Measurements from ENCODE around the gene BRMS1.
A peak's percentile ranks its signal among the peaks of the same experiment; 100 is the strongest.
"Not testable (repeated sequence)": the region's sequence is repeated elsewhere in the genome, so short reads cannot be mapped to it uniquely, and the experiment has no call there.

Gene BRMS1

DNA sequence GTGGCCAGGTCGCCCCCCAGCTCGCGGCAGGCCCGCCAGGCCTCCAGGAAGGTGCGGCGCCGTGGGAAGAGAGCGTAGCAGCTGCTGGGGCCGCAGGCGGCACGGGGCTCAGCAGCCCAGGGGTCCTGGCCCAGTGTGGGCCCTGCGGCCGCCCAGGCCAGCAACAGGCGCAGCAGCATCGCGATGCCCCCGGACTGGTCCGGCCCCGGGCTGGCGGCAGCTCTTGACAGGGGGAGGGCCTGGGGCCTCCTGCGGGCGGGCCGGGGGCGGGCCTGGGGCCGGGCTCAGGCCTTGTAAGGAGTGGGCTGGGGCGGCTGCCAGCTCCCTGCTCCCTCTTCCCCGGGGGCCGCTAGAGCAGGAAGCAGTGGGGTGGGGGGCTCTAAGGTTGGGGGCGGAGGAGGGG is 28.1 kb downstream of the BRMS1 start, which contains the start of gene CD248:
Gene CD248, minus strand, starts transcription at position 196 of the 403 bp plus-strand sequence. Its CDS starts 17 bp downstream, at position 179.
- H3K9me3 Mint-ChIP-seq: peaks cover 10% of the 10 kb centered on the region
- peaks cover 9% of the 10 kb centered on the region for H3K27me3 Mint-ChIP-seq
- CTCF ChIA-PET: interaction anchor here (0.9 kb wide), 1 partner anchor 28 kb away, joined by 3 read pairs; the partner anchor contains the start of gene BRMS1
- H3K4me3 Mint-ChIP-seq: peak within 1 kb of the TSS; percentile 68
- peak within 1 kb of the TSS; percentile 98 for H3K27ac Mint-ChIP-seq
- DNase-seq: peak; percentile 46
- peaks cover 22% of the 10 kb centered on the region for H3K36me3 Mint-ChIP-seq
- H3K4me1 Mint-ChIP-seq: peaks cover 74% of the 10 kb centered on the region

DNA sequence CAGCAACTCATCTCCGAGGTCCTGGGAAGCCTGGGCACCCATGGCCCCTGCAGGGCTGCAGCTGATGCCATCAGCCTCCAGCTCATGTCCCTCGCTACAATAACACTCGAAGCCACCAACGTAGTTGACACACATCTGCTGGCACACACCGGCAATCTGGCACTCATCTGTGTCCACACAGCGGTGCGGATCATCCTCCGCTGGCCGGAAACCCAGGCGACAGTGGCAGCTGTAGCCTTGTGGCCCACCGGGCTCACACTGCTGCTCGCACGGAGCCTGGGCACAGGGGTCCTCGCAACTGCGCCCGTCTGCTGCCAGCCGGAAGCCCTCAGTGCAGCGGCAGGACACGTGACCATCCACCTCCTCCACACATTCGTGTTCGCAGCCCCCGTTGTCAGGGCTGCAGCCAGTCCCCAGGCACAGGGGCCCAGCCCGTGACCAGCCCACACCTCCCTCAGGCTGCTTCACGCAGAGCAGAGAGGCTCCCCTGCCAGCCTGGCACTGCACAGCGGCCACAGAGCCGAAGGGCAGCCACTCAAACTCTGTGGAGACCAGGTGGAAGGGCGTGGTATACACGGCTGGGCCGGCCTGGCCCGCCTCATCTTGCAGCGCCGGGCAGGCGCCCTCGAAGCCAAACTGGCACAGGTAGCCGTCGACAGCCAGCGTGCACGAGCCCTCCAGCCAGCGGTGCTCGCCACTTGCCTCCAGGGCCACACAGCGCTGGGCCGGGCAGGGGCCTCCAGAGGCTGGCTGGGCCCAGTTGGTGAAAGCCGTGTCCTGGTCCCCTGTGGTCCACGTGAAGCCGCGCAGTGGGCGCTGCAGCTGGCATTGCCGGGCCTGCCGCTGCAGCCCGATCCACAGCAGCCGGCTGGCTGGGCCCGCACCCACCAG is 28.7 kb downstream of the BRMS1 start:
- Mint-ChIP-seq H3K27me3 (peaks cover 9% of the 10 kb centered on the region), H3K4me1 (peaks cover 75% of the 10 kb centered on the region), H3K36me3 (peaks cover 22% of the 10 kb centered on the region), H3K9me3 (peaks cover 10% of the 10 kb centered on the region), H3K27ac (peak overlapping the region; percentile 64), H3K4me3 (peak overlapping the region; percentile 26)
- CTCF ChIA-PET: interaction anchor here (0.8 to 0.9 kb wide), 2 partner anchors 8 to 28 kb away, joined by 3 read pairs; partner anchors contain the start of gene BRMS1
- no peak for DNase-seq

DNA sequence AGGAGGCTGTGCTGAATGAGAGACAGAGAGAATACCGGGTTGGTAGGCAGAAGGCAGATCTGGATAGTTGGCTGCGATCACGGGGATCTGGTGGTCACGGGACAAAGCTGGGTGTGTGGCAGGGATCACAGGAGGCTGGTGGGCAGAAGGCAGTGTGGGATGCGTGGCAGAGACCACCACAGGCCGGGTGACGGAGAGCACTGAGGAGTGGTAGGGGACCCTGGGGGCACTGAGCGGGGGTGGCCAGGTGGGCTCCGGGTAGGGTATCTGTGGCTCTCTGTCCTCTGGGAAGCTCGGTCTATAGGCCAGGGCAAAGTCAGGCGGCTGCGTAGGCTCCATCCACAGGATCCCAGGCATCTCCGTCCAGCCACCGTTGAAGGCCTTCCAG is 29.4 kb downstream of the BRMS1 start:
- Mint-ChIP-seq H3K27me3 (peaks cover 9% of the 10 kb centered on the region), H3K4me1 (peaks cover 73% of the 10 kb centered on the region), H3K4me3 (peak overlapping the region; percentile 45), H3K36me3 (peaks cover 21% of the 10 kb centered on the region), H3K27ac (peak overlapping the region; percentile 74), H3K9me3 (peaks cover 10% of the 10 kb centered on the region)
- CTCF ChIA-PET: interaction anchor here (0.8 kb wide), 1 partner anchor 9 kb away, joined by 3 read pairs; no protein-coding TSS in a partner anchor
- DNase-seq: no peak

DNA sequence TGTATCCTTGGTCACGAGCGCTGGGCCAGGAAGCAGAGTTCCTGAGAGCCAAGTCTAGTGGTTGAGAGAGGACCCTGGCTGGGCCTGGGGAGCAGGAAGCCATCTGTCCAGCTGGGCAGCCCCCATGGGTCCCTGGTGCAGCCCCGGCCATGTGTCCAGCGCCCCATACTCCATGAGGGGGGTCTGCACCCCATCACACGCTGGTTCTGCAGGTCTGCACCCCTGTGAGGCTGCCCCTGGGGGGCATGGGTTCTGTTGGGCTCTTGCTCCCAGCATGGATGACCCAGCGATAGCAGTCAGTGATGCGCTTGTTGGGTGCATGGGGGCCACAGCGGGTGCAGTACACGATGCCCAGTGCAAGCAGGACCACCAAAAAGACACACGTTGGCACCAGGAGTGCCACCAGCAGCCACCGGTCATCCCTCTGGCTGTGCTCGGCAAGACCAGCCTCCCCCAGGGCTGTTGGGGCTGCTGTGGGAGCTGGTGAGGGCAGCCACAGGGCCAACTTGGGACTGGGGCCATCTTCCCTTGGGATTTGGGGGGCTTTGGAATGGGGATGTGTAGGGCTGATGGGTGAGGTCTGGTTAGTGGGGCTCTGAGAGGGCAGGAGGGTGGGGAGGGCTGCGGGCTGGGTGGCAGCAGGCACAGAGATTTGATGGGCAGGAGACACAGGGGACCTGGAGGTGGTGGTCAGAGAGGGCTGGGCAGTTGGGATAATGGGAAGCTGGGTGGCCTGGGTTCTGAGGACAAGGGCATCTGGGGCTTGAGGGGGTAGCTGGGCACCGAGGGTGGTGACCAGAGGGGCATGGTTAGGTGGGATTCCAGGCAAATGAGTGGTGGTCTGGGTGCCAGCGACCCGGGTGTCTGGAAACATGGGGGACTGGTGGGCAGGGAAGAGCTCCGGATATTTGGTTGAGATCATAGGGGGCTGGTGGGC is 30.1 kb downstream of the BRMS1 start:
- peaks cover 15% of the 10 kb centered on the region for H3K36me3 Mint-ChIP-seq
- no peak for DNase-seq
- H3K27me3 Mint-ChIP-seq: peaks cover 12% of the 10 kb centered on the region
- peak overlapping the region; percentile 100 for H3K27ac Mint-ChIP-seq
- CTCF ChIA-PET: interaction anchor here (0.8 kb wide), 1 partner anchor 9 kb away, joined by 3 read pairs; no protein-coding TSS in a partner anchor
- H3K4me3 Mint-ChIP-seq: peak overlapping the region; percentile 85
- H3K9me3 Mint-ChIP-seq: peaks cover 4% of the 10 kb centered on the region
- H3K4me1 Mint-ChIP-seq: peaks cover 67% of the 10 kb centered on the region

DNA sequence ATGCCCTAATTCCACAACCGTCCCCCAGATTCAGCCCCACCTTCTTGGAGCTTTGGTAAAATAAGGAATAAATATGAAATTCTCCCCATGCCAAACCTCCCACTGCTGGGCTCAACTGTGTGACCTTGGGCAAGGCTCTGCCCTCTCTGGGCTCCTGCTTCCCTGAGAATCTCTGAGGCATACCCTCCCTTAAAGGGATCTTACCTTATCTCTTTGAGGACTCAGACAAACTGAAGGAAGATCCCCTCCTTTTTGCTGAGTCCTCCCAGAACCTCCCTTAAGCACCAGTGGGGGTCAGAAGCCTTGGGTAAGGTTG is 30.8 kb downstream of the BRMS1 start:
- peaks cover 15% of the 10 kb centered on the region for H3K27me3 Mint-ChIP-seq
- H3K27ac Mint-ChIP-seq: peak overlapping the region; percentile 100
- CTCF ChIA-PET: interaction anchor here (6.6 kb wide), 1 partner anchor 74 kb away, joined by 80 read pairs; no protein-coding TSS in a partner anchor
- peak overlapping the region; percentile 85 for H3K4me3 Mint-ChIP-seq
- H3K9me3 Mint-ChIP-seq: peaks cover 1% of the 10 kb centered on the region
- H3K4me1 Mint-ChIP-seq: peaks cover 60% of the 10 kb centered on the region
- DNase-seq: no peak
- H3K36me3 Mint-ChIP-seq: peaks cover 11% of the 10 kb centered on the region

DNA sequence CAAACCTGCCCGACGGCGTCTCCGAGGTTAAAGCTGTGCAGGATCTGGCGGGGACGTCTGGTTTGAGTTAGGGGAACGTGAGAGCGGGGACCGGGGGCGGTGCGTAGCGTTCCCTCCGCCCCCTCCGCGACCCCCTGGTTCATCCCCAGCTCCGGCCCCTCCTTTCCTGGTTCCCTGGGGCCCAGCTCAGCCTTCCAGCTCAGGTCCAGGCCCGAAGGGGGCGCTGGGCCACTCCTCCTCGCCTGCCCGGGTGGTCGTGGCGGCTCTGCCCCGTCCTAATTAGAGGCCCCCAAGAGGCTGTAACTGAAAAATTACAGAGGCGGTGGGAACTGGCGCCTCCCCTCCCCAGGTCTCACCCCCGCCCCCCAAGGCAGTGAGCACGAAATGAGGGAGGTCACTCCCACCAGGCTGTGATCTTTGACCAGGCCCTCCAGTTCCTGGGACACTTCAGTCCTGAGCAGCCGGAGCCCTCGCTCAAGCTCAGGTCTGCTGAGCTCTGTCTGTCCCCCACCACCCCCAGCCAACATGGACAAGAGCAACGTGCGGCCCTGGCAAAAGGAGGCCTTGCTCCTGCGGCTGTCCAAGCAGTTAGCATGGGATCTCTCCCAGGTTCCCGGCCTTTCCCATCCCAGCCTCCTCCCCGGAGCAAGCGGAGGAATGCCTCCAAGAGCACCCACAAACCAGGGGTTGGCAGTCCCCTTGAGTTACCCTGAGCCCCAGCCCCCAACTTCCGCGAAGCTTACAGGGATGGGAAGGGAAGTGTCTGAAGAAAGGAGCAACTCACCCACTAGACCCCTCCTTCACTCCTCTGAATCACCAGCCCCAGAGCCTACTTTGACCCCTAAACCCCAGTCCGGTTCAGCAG is 31.4 kb downstream of the BRMS1 start:
- CTCF ChIA-PET: interaction anchor here (1.1 to 6.6 kb wide), 6 partner anchors 13 to 74 kb away, joined by 9 to 80 read pairs (median 28); partner anchors contain the start of genes B4GAT1, BRMS1 and RIN1
- peaks cover 6% of the 10 kb centered on the region for H3K36me3 Mint-ChIP-seq
- H3K27me3 Mint-ChIP-seq: peaks cover 19% of the 10 kb centered on the region
- H3K9me3 Mint-ChIP-seq: no peaks in the 10 kb centered on the region
- H3K4me3 Mint-ChIP-seq: peak overlapping the region; percentile 85
- no peak for DNase-seq
- peak overlapping the region; percentile 100 for H3K27ac Mint-ChIP-seq
- H3K4me1 Mint-ChIP-seq: peaks cover 54% of the 10 kb centered on the region

DNA sequence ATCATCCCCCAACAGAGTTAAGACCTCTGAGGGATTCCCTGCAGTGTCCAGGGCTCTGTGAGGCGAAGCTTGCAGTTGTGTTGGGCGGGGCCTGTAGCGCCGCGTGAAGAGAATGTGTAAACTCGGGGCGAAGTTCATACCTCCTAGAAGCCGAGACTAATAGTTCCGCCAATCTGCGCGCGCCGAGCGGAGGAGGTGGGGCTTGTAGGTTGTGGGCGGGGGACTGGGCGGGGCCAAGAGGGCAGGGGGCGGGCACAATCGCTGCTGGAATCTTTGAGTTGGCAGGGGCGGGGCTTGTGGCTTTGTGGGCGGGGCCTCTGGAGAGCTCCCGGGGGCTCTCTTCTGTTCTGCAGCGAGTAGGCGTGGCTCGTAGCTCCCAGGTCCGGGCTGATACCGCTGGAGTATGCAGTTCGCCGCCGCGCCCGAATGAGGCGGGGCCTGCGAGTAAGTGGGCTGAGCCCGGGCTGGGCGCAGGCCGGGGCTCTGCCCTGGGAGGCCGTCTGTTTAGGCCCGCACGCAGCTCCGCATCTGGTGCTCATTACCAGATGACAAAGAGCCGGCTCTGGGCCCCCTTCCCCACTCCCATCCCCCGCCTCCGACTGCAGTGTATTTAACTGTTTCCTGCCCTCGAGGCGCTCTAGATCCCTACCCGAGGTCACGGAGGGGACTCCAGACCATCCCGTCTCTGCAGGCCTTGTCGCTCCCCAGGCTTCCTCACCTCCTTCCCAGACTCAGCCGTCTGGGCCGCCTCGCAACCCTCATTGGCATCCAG is 32.2 kb downstream of the BRMS1 start:
- peaks cover 46% of the 10 kb centered on the region for H3K4me1 Mint-ChIP-seq
- H3K36me3 Mint-ChIP-seq: peaks cover 4% of the 10 kb centered on the region
- peak; percentile 100 for DNase-seq
- H3K4me3 Mint-ChIP-seq: peak overlapping the region; percentile 85
- peaks cover 19% of the 10 kb centered on the region for H3K27me3 Mint-ChIP-seq
- H3K27ac Mint-ChIP-seq: peak overlapping the region; percentile 100
- CTCF ChIA-PET: interaction anchor here (0.9 to 6.6 kb wide), 15 partner anchors 9 to 109 kb away, joined by 3 to 80 read pairs (median 9); partner anchors contain the start of genes B4GAT1, BRMS1, NPAS4 and RIN1
- H3K9me3 Mint-ChIP-seq: no peaks in the 10 kb centered on the region

DNA sequence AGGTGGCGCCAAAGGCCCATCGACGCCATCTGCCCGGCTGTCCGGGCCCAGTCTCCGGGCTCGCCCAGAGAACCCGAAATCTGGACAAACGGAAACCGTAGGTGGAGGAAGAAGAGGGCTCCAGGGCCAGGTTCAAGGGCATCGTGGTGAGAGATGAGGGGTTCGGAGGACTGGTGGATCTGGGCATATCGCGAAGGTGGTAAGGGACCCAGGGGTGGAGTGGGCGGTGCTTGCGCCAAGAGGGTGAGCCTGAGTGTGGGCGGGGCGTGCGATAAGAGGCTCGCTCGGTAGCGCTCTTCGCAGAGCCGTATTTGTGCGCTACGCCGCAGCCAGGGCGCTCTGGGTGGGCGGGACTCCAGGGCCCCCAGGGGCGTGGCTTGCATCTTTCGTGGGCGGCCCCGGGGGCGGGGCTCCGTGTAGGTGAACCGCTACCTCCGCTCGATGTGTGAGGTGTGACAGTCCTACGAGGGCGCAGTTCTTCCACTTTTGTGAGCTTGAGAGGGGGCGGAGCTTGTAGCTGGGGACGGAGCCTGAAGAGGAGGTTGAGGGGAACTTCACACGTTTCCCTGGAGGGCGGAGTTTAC is 32.8 kb downstream of the BRMS1 start:
- Mint-ChIP-seq H3K4me1 (peaks cover 39% of the 10 kb centered on the region), H3K36me3 (peaks cover 4% of the 10 kb centered on the region), H3K27ac (peak overlapping the region; percentile 100), H3K9me3 (no peaks in the 10 kb centered on the region), H3K27me3 (peaks cover 24% of the 10 kb centered on the region), H3K4me3 (peak overlapping the region; percentile 85)
- CTCF ChIA-PET: interaction anchor here (0.7 to 6.6 kb wide), 29 partner anchors 10 to 109 kb away, joined by 3 to 80 read pairs (median 4); partner anchors contain the start of genes B4GAT1, BRMS1, NPAS4 and RIN1
- DNase-seq: peak; percentile 98

DNA sequence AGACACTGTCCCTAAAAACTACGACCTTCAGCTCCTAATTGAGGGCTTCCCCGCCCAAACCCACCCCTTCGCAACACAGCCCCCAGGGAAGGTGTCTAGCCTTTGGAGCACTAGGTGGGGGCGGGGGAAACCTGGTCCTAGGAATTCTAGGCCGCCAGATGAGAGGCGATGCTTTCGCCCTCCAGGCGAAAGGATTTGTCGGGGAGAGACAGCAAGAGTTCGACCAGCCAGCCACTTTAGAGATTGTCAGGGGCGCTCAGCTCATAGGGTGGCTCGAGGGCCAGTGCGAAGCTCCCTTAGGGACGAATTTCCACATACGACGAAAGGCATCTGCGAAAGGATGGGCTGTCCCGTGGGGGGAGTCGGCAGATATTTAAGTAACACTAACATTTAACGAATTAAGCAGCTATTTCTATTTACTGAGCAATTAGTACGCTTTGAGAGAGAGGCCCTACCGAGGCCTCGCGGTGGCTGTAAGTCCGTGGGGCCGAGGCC is 33.4 kb downstream of the BRMS1 start:
- Mint-ChIP-seq H3K9me3 (no peaks in the 10 kb centered on the region), H3K36me3 (peaks cover 4% of the 10 kb centered on the region), H3K27ac (peak overlapping the region; percentile 100), H3K27me3 (peaks cover 24% of the 10 kb centered on the region), H3K4me1 (peaks cover 38% of the 10 kb centered on the region), H3K4me3 (peak overlapping the region; percentile 85)
- CTCF ChIA-PET: interaction anchor here (0.7 to 6.6 kb wide), 26 partner anchors 10 to 110 kb away, joined by 3 to 80 read pairs (median 4); partner anchors contain the start of genes B4GAT1, BRMS1, NPAS4 and RIN1
- no peak for DNase-seq

DNA sequence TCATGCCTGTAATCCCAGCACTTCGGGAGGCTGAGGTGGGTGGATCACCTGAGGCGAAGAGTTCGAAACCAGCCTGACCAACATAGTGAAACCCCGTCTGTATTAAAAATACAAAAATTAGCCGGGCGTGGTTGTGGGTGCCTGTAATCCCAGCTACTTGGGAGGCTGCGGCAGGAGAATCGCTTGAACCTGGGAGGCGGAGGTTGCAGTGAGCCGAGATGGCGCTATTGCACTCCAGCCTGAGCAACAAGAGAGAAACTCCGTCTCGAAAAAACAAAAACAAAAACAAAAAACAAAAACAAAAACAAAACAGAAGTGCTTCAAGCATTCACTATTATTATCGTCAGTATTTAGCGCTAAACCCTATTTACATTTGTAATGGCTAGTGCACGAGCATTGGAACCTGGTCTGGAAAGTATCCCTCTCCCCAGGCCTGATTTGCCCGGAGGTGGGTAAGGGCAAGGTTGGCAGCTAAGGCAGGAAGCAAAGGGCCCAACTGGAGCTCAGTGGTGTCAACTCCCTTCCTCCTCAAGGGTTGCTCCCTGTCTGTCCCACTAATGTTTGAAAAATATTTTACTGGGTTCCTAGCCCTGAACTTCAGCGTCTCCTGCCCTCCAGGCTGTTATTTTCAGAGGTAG is 34.0 kb downstream of the BRMS1 start:
- peak overlapping the region; percentile 3 for H3K27ac Mint-ChIP-seq
- not testable (repeated sequence) for H3K36me3 Mint-ChIP-seq, H3K4me3 Mint-ChIP-seq, DNase-seq, H3K9me3 Mint-ChIP-seq
- CTCF ChIA-PET: interaction anchor here (0.7 to 6.6 kb wide), 26 partner anchors 9 to 110 kb away, joined by 3 to 80 read pairs (median 4); partner anchors contain the start of genes B4GAT1, BRMS1, NPAS4 and RIN1
- H3K27me3 Mint-ChIP-seq: peaks cover 24% of the 10 kb centered on the region
- peaks cover 34% of the 10 kb centered on the region for H3K4me1 Mint-ChIP-seq

DNA sequence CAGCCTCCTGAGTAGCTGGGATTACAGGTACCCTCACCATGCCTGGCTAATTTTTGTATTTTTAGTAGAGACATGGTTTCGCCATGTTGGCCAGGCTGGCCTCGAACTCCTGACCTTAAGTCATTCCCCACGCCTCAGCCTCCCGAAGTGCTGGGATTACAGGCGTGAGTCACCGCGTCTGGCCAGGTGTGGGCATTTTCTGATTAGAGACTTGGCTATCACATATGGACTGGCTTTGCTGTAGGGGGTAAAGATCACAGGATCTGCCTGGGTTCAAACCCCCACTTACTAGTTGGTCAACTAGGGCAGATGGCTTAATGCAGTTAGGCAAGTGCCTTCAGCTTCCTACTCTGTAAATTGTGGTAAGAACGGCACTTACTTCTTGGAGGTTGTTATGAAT is 34.6 kb downstream of the BRMS1 start:
- H3K27ac Mint-ChIP-seq: no peak overlapping the region
- DNase-seq: no peak
- CTCF ChIA-PET: interaction anchor here (1.2 to 6.6 kb wide), 5 partner anchors 16 to 78 kb away, joined by 3 to 80 read pairs (median 15); partner anchors contain the start of gene RIN1
- no peak overlapping the region for H3K4me3 Mint-ChIP-seq
- H3K27me3 Mint-ChIP-seq: peaks cover 21% of the 10 kb centered on the region
- peaks cover 2% of the 10 kb centered on the region for H3K36me3 Mint-ChIP-seq
- no peaks in the 10 kb centered on the region for H3K9me3 Mint-ChIP-seq
- peaks cover 28% of the 10 kb centered on the region for H3K4me1 Mint-ChIP-seq

Measured in activated naive CD4-positive, alpha-beta T cell treated with anti-CD3 and anti-CD28 coated beads, Interleukin-2, amount 10 ng/mL, durations not matched to agents 7 days and 5 days (primary cell).